Dermis blood vessel endothelial cell (primary cell): Measurements from ENCODE around the gene DBF4B. TPM values are rescaled to one million over a fixed set of nuclear protein-coding genes. Genes with fewer than 3 reads are reported as not detected.
A peak's percentile ranks its signal among the peaks of the same experiment; 100 is the strongest.
"Not testable (repeated sequence)": the region's sequence is repeated elsewhere in the genome, so short reads cannot be mapped to it uniquely, and the experiment has no call there.

Experiments used
- DNase-seq: peaks from one replicate; pipeline ENCODE4 v3.0.0; 2010
- total RNA-seq: library from RNA; depleted of rRNA; stranded (reverse); fragments of >200 nt; gene quantifications from 2 replicates; pipeline ENCODE4 v1.2.3, GENCODE V29; 2014

DBF4B gene
- 2.6 and 7.7 TPM in 2 replicates for total RNA-seq

GRCh38 chr17:44708401-44709263 lies at the start of gene DBF4B:
TSS of gene DBF4B (plus strand) at chr17:44708665. CDS start at chr17:44708821, 156 bp downstream.
- peak; percentile 93 for DNase-seq

GRCh38 chr17:44661835-44662234 lies 46.6 kb upstream of the DBF4B start:
- DNase-seq: no peak

- DNase-seq: no peak
These were observed 45.4 kb upstream of the DBF4B start for GRCh38 chr17:44663095-44663494.

GRCh38 chr17:44664867-44665266 lies 43.6 kb upstream of the DBF4B start:
- no peak for DNase-seq

- no peak for DNase-seq
These were observed 42.5 kb upstream of the DBF4B start for GRCh38 chr17:44666006-44666405.

GRCh38 chr17:44672479-44673093 lies 35.9 kb upstream of the DBF4B start:
- DNase-seq: peak; percentile 48

- DNase-seq: no peak
These were observed 34.6 kb upstream of the DBF4B start for GRCh38 chr17:44673893-44674292.

- peak; percentile 38 for DNase-seq
These were observed 31.3 kb upstream of the DBF4B start for GRCh38 chr17:44677136-44677535.

DNA sequence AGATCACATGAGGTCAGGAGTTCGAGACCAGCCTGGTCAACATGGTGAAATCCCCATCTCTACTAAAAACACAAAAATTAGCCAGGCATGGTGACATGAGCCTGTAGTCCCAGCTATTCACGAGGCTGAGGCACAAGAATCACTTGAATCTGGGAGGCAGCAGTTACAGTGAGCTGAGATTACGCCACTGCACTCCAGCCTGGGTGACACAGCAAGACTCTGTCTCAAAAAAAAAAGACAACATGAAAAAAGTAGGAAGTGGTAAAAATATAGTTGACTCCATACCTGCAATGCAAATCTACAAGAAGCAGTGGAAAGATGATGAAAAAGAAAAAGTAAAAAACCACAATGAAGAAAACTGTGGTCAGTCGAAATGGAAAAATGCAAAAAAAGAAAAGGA lies 25.2 kb upstream of the DBF4B start:
- DNase-seq: not testable (repeated sequence)

DNA sequence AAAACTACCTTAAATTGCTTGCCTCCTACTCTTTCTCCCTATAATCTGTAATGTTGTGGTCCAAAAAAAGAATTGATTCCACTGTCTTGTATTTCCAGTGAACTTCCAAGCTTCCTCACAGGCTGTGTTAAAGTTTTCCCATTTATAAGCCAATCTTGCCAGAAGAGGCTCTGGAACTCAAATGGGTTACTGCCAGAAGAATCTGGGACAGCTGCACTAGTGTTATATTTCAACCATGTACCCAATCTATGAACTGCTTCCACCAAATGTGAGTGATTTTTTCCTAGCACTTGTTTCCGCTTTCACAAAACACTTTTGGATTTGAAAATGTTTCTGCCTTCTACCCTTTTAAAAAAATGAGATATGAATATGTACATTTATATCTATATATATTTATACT lies 20.7 kb upstream of the DBF4B start:
- no peak for DNase-seq

DNA sequence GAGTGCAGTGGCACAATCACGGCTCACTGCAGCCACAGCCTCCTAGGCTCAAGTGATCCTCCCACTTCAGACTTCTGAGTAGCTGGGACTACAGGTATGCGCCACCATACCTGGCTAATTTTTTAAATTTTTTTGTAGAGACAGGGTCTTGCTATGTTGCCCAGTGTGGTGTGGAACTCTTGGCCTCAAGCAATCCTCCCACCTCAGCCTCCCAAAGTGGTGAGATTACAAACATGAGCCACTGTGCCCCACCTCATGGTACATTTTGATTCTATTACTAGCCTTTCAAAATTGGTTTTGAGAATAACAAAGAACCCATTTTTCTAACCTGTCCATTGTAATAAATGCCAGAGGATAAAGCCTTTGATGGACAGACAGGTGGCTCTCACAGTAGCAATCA lies 20.3 kb upstream of the DBF4B start:
- no peak for DNase-seq

- DNase-seq: peak; percentile 27
These were observed 19.6 kb upstream of the DBF4B start for GRCh38 chr17:44688675-44689476.

- DNase-seq: peak; percentile 96
These were observed 18.8 kb upstream of the DBF4B start, which contains the start of gene CCDC43 for GRCh38 chr17:44689477-44690217. TSS of gene CCDC43 (minus strand) at chr17:44689776. CDS start at chr17:44689753, 23 bp downstream.

DNA sequence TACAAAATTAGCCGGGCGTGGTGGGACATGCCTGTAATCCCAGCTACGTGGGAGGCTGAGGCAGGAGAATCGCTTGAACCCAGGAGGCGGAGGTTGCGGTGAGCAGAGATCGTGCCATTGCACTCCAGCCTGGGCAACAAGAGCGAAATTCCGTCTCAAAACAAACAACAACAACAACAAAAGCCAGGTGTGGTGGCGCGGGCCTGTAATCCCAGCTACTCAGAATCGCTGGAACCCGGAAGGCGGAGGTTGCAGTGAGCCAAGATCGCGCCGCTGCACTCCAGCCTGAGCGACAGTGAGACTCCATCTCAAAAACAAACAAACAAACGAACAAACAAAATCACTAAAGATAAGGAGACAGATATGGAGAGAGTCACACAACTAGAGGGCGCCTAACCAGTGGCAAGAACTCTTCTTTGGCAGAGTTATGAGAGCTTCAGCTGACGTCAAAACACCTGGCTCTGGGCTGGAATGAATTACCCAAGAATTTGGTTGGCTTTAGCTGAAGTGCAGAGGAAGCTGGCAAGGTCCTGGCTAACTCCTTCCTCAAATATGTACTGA lies 17.6 kb upstream of the DBF4B start:
- DNase-seq: peak; percentile 28

DNA sequence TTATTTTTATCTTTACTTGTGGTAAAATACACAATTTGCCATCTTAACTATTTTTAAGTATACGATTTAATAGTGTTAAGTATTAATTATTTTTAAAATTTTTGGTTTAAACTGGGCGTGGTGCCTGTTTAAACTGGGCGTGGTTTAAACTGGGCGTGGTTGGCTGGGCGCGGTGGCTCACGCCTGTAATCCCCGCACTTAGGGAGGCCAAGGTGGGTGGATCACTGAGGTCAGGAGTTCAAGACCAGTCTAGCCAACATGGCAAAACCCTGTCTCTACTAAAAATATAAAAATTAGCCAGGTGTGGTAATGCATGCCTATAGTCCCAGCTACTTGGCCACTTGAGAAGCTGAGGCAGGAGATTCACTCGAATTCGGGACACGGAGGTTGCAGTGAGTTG lies 14.9 kb upstream of the DBF4B start:
- DNase-seq: no peak

DNA sequence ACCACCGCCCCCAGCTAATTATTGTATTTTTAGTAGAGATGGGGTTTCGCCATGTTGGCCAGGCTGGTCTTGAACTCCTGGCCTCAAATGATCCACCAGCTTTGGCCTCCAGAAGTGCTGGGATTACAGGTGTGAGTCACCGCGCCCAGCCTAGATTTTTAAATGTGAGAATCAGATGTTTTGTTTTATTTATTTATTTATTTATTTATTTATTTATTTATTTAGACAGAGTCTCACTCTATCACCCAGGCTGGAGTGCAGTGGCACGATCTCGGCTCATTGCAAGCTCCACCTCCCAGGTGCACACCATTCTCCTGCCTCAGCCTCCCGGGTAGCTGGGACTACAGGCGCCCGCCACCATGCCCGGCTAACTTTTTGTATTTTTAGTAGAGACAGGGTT lies 8.2 kb upstream of the DBF4B start:
- DNase-seq: not testable (repeated sequence)

GRCh38 chr17:44707755-44708400 lies 587 bp upstream of the DBF4B start:
- peak; percentile 1 for DNase-seq

DNA sequence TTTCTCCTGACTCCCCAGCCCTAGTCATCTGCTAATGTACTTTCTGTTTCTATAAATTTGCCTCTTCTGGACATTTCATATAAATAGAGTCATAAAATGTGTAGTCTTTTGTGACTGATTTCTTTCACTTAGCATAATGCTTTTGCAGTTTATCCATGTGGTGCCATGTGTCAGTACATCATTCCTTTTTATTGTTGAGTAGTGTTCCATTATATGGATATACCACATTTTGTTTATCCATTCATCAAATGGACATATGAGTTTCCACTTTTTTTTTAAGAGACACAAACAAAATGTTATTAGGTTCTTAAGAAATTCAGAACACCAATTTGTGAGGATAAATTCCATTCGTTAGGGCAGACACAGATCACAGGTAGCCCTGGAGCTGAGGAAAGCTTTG lies 11.0 kb downstream of the DBF4B start:
- DNase-seq: no peak

GRCh38 chr17:44722254-44722653 lies 13.8 kb downstream of the DBF4B start:
- DNase-seq: no peak

- DNase-seq: not testable (repeated sequence)
These were observed 17.7 kb downstream of the DBF4B start for GRCh38 chr17:44726121-44726520.

GRCh38 chr17:44733753-44734152 lies 25.3 kb downstream of the DBF4B start:
- DNase-seq: peak; percentile 36

DNA sequence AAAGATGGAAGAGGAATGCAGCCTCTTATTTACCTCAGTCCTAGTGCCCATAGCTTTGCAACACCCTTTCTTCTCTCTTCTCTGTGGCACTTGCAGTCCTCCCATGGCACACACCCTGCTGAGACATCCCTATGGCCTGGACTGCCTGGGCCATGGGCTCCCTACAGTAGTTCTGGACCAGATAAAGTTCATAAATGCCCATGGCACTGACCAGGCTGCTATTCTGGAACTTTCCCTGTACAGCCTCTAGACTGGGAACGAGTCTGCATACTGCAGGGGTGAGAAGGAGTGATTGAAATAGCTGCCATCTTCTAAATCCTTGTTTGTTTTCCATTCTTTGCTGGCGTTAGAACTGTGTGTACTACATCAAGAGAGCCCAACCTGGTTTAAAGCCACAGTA lies 25.8 kb downstream of the DBF4B start:
- DNase-seq: no peak
